HFFc6 (cell line): ENCODE data around the gene MSH5. TPM values are rescaled to one million over a fixed set of nuclear protein-coding genes. Genes with fewer than 3 reads are reported as not detected.
A peak's percentile ranks its signal among the peaks of the same experiment; 100 is the strongest.

Experiments
- DNase-seq: peaks from one replicate; pipeline ENCODE4 v3.0.0-alpha.2; 2018
- H3K27ac Mint-ChIP-seq: 2 replicates; pipeline ENCODE4 v1.8.0; 2020; ENCODE audit warnings: mild to moderate bottlenecking, mixed read lengths
- H3K27me3 Mint-ChIP-seq: 2 replicates; pipeline ENCODE4 v1.8.0; 2021; ENCODE audit warnings: mild to moderate bottlenecking, moderate library complexity, mixed read lengths; ENCODE audit not compliant: insufficient read depth
- H3K36me3 Mint-ChIP-seq: 2 replicates; pipeline ENCODE4 v1.8.0; 2021; ENCODE audit warnings: low read depth, mixed read lengths
- H3K4me1 Mint-ChIP-seq: 2 replicates; pipeline ENCODE4 v1.8.0; 2020; ENCODE audit warnings: low read depth, mixed read lengths
- H3K4me3 Mint-ChIP-seq: 2 replicates; pipeline ENCODE4 v1.8.0; 2020; ENCODE audit warnings: mild to moderate bottlenecking, moderate library complexity, mixed read lengths
- H3K9me3 Mint-ChIP-seq: 2 replicates; pipeline ENCODE4 v1.8.0; 2020; ENCODE audit warnings: mild to moderate bottlenecking, mixed read lengths
- CTCF ChIP-seq: fragments of 200-600 bp; sonication (generic); IDR thresholded peaks from 2 replicates; pipeline ENCODE4 v1.5.0; 2021; ENCODE audit warnings: antibody characterized with exemption, mild to moderate bottlenecking
- total RNA-seq, 6 experiments: library from RNA; stranded (reverse); fragmentation: NEBNext Ultra II Directional; extraction: Animal tissue kit (Norgen Biotek cat#: 25700); gene quantifications; 2 replicates in 1 of 6; 3 replicates in 5 of 6; pipeline ENCODE4 v1.2.3, GENCODE V29; 2021

MSH5 gene
- total RNA-seq, 6 experiments from 2014 or later, result 7.4 to 14.8 (median 12.6) TPM

- no peak overlapping the region for H3K27ac Mint-ChIP-seq
- H3K27me3 Mint-ChIP-seq, result no peaks in the 10 kb centered on the region; the same call in 1 of the 2 replicates
- H3K4me1 Mint-ChIP-seq, result peaks cover 24% of the 10 kb centered on the region
- H3K36me3 Mint-ChIP-seq, result peaks cover 16% of the 10 kb centered on the region; the same call in 1 of the 2 replicates
- no peaks in the 10 kb centered on the region for H3K9me3 Mint-ChIP-seq
- H3K4me3 Mint-ChIP-seq, result no peak overlapping the region
- no peak for TF ChIP-seq CTCF
- DNase-seq, result no peak
Observed at GRCh38 chr6:31744422-31744821, 4.6 kb downstream of the MSH5 start.

GRCh38 chr6:31749301-31750036, 9.7 kb downstream of the MSH5 start:
- Mint-ChIP-seq H3K27me3 (no peaks in the 10 kb centered on the region; the same call in 1 of the 2 replicates), H3K27ac (no peak overlapping the region), H3K4me3 (no peak overlapping the region), H3K36me3 (peaks cover 16% of the 10 kb centered on the region; the same call in 1 of the 2 replicates), H3K4me1 (peaks cover 25% of the 10 kb centered on the region), H3K9me3 (no peaks in the 10 kb centered on the region)
- no peak for TF ChIP-seq CTCF
- DNase-seq, result no peak

GRCh38 chr6:31750411-31751022, 10.7 kb downstream of the MSH5 start:
- H3K27ac Mint-ChIP-seq, result no peak overlapping the region; the same call in 1 of the 2 replicates
- no peak for TF ChIP-seq CTCF

GRCh38 chr6:31752739-31753319, 13.0 kb downstream of the MSH5 start:
- H3K36me3 Mint-ChIP-seq, result peaks cover 5% of the 10 kb centered on the region; the same call in 1 of the 2 replicates
- H3K4me3 Mint-ChIP-seq, result peak overlapping the region; percentile 16; the same call in 1 of the 2 replicates
- H3K4me1 Mint-ChIP-seq, result peaks cover 16% of the 10 kb centered on the region
- peak; percentile 82 for DNase-seq
- H3K27me3 Mint-ChIP-seq, result no peaks in the 10 kb centered on the region
- no peaks in the 10 kb centered on the region for H3K9me3 Mint-ChIP-seq
- TF ChIP-seq CTCF, result no peak
- H3K27ac Mint-ChIP-seq, result peak overlapping the region; percentile 83

More at GRCh38 chr6:31750411-31751022, 10.7 kb downstream of the MSH5 start:
- H3K27me3 Mint-ChIP-seq, result no peaks in the 10 kb centered on the region
- H3K9me3 Mint-ChIP-seq, result no peaks in the 10 kb centered on the region
- H3K4me1 Mint-ChIP-seq, result peaks cover 25% of the 10 kb centered on the region
- peaks cover 12% of the 10 kb centered on the region; the same call in 1 of the 2 replicates for H3K36me3 Mint-ChIP-seq
- DNase-seq, result peak; percentile 25
- no peak overlapping the region for H3K4me3 Mint-ChIP-seq

GRCh38 chr6:31758281-31758680, 18.5 kb downstream of the MSH5 start:
- H3K27me3 Mint-ChIP-seq, result no peaks in the 10 kb centered on the region
- peaks cover 7% of the 10 kb centered on the region; the same call in 1 of the 2 replicates for H3K36me3 Mint-ChIP-seq
- H3K9me3 Mint-ChIP-seq, result no peaks in the 10 kb centered on the region
- peaks cover 4% of the 10 kb centered on the region for H3K4me1 Mint-ChIP-seq
- no peak for DNase-seq
- H3K4me3 Mint-ChIP-seq, result no peak overlapping the region
- H3K27ac Mint-ChIP-seq, result no peak overlapping the region
- no peak for TF ChIP-seq CTCF
